ENCODE measurements around the gene TSPOAP1. TPM values are rescaled to one million over a fixed set of nuclear protein-coding genes. Genes with fewer than 3 reads are reported as not detected.

Gene TSPOAP1
- total and polyA plus RNA-seq, 10 of the 15 experiments (the other 5 are each of a cell fraction or from before 2014, with no cell fraction given), result 0.58 to 16.4 (median 4.2) TPM; not detected in 1

DNA sequence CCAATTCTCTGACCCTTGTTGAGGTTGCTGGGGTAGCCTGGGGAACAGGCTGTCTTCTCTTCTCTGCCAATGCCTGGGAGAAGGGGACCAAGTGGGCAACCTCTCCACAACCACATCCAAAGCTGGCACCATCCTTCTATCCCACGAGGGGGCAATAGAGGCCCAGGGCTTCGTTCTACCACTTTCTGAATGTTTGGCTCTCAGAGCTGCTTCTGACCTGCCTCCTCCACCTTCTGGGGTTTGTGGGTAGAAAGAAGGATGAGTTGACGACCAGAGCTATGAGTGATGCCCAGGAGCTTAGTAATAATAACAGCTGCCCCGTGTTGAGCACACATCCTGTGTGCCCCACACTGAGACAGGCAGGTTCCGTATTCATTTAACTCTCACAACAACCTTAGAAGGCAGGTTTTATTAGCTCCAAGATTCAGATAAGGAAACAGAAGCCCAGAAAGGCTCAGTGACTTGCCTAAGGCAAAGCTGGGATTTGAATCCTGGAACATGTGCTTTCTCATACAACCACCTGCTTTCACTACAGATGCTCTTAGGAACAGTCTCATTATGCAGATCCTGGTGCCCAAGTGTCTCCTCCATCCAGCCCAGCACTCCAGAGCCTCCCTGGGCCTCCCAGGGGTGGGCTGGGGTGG, 11.1 kb downstream of the TSPOAP1 start (continued):
- TF ChIP-seq, protein P1, sequence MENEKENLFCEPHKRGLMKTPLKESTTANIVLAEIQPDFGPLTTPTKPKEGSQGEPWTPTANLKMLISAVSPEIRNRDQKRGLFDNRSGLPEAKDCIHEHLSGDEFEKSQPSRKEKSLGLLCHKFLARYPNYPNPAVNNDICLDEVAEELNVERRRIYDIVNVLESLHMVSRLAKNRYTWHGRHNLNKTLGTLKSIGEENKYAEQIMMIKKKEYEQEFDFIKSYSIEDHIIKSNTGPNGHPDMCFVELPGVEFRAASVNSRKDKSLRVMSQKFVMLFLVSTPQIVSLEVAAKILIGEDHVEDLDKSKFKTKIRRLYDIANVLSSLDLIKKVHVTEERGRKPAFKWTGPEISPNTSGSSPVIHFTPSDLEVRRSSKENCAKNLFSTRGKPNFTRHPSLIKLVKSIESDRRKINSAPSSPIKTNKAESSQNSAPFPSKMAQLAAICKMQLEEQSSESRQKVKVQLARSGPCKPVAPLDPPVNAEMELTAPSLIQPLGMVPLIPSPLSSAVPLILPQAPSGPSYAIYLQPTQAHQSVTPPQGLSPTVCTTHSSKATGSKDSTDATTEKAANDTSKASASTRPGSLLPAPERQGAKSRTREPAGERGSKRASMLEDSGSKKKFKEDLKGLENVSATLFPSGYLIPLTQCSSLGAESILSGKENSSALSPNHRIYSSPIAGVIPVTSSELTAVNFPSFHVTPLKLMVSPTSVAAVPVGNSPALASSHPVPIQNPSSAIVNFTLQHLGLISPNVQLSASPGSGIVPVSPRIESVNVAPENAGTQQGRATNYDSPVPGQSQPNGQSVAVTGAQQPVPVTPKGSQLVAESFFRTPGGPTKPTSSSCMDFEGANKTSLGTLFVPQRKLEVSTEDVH (IDR thresholded peaks at IDR 0.05; ENCODE audit: low read depth, partially characterized antibody), result no peak
- TF ChIP-seq WRNIP1 (IDR thresholded peaks at IDR 0.05; ENCODE audit: borderline replicate concordance, low read depth, low read length) (no peak), POLR2AphosphoS2 (IDR thresholded peaks at IDR 0.05; ENCODE audit: low read depth, low read length) (no peak), ATF7 (IDR thresholded peaks at IDR 0.05; ENCODE audit: low read depth) (no peak), KDM1A (IDR thresholded peaks at IDR 0.05; ENCODE audit: borderline replicate concordance) (no peak), NFIC (IDR thresholded peaks at IDR 0.05; ENCODE audit: low read depth, low read length) (no peak), LARP7 (IDR thresholded peaks at IDR 0.05) (no peak), RFX5 (IDR thresholded peaks at IDR 0.05; ENCODE audit: low read depth, low read length) (no peak), TCF7 (IDR thresholded peaks at IDR 0.05; ENCODE audit: borderline replicate concordance) (no peak), SP1 (IDR thresholded peaks at IDR 0.05; ENCODE audit: low read depth, low read length) (peak; percentile 7), CBX3 (IDR thresholded peaks at IDR 0.05; ENCODE audit: borderline replicate concordance, low read depth) (no peak), SMARCA5 (IDR thresholded peaks at IDR 0.05) (0 out of 2 replicates have a peak, but pooled peaks have one; percentile 50), MXI1 (IDR thresholded peaks at IDR 0.05; ENCODE audit: low read depth, low read length) (no peak), HDGF (IDR thresholded peaks at IDR 0.05) (no peak), ZNF217 (IDR thresholded peaks at IDR 0.05) (no peak), BCL11A (IDR thresholded peaks at IDR 0.05; ENCODE audit: low read depth, low read length) (no peak), MYB (IDR thresholded peaks at IDR 0.05; ENCODE audit: borderline replicate concordance, low read depth, low read length) (no peak), CREM (IDR thresholded peaks at IDR 0.05; ENCODE audit: low read depth) (0 out of 2 replicates have a peak, but pooled peaks have one; percentile 28), CHD1 (IDR thresholded peaks at IDR 0.05; ENCODE audit: low read depth, low read length) (no peak), DPF2 (IDR thresholded peaks at IDR 0.05) (no peak; the same call in 1 of the 2 replicates)
- TF ChIP-seq, protein P2, sequence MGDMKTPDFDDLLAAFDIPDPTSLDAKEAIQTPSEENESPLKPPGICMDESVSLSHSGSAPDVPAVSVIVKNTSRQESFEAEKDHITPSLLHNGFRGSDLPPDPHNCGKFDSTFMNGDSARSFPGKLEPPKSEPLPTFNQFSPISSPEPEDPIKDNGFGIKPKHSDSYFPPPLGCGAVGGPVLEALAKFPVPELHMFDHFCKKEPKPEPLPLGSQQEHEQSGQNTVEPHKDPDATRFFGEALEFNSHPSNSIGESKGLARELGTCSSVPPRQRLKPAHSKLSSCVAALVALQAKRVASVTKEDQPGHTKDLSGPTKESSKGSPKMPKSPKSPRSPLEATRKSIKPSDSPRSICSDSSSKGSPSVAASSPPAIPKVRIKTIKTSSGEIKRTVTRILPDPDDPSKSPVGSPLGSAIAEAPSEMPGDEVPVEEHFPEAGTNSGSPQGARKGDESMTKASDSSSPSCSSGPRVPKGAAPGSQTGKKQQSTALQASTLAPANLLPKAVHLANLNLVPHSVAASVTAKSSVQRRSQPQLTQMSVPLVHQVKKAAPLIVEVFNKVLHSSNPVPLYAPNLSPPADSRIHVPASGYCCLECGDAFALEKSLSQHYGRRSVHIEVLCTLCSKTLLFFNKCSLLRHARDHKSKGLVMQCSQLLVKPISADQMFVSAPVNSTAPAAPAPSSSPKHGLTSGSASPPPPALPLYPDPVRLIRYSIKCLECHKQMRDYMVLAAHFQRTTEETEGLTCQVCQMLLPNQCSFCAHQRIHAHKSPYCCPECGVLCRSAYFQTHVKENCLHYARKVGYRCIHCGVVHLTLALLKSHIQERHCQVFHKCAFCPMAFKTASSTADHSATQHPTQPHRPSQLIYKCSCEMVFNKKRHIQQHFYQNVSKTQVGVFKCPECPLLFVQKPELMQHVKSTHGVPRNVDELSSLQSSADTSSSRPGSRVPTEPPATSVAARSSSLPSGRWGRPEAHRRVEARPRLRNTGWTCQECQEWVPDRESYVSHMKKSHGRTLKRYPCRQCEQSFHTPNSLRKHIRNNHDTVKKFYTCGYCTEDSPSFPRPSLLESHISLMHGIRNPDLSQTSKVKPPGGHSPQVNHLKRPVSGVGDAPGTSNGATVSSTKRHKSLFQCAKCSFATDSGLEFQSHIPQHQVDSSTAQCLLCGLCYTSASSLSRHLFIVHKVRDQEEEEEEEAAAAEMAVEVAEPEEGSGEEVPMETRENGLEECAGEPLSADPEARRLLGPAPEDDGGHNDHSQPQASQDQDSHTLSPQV (IDR thresholded peaks at IDR 0.05), result no peak; the same call in 1 of the 2 replicates
- TF ChIP-seq, protein P3, sequence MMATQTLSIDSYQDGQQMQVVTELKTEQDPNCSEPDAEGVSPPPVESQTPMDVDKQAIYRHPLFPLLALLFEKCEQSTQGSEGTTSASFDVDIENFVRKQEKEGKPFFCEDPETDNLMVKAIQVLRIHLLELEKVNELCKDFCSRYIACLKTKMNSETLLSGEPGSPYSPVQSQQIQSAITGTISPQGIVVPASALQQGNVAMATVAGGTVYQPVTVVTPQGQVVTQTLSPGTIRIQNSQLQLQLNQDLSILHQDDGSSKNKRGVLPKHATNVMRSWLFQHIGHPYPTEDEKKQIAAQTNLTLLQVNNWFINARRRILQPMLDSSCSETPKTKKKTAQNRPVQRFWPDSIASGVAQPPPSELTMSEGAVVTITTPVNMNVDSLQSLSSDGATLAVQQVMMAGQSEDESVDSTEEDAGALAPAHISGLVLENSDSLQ (IDR thresholded peaks at IDR 0.05), result peak; percentile 63; the same call in 1 of the 2 replicates

Measured in GM12878 (cell line).